SU-DHL-6 (cell line): ENCODE data around the gene TRAF2.

Experiments
- H2AFZ ChIP-seq: fragments of 200-600 bp; sonication (generic); 2 replicates; pipeline ENCODE4 v1.6.1; 2014; ENCODE audit warnings: low read depth, mild to moderate bottlenecking, moderate library complexity, mixed read lengths, antibody characterized with exemption, low read length; ENCODE audit not compliant: severe bottlenecking
- H3F3A ChIP-seq: fragments of 200-600 bp; shearing (Covaris generic); 2 replicates; pipeline ENCODE4 v1.6.0; 2016; ENCODE audit warnings: antibody characterized with exemption, mild to moderate bottlenecking; ENCODE audit not compliant: insufficient read depth
- H3K27ac ChIP-seq: fragments of 200-600 bp; sonication (generic); 2 replicates; pipeline ENCODE4 v1.5.1; 2016; ENCODE audit warnings: low read depth, mild to moderate bottlenecking, low read length, moderate library complexity, mixed read lengths
- H3K27me3 ChIP-seq: fragments of 200-600 bp; sonication (generic), shearing (Covaris generic); 2 replicates; pipeline ENCODE4 v1.6.0; 2014; ENCODE audit warnings: mild to moderate bottlenecking, low read length
- H3K36me3 ChIP-seq: fragments of 200-600 bp; sonication (generic); 2 replicates; pipeline ENCODE4 v1.6.1; 2014; ENCODE audit warnings: mild to moderate bottlenecking, low read length, mixed read lengths
- H3K4me2 ChIP-seq: fragments of 300-600, 200-600 bp; shearing (Covaris generic), sonication (generic); 2 replicates; pipeline ENCODE4 v1.6.0; 2014; ENCODE audit warnings: low read length, low read depth, mild to moderate bottlenecking; ENCODE audit not compliant: poor library complexity, severe bottlenecking
- H3K4me3 ChIP-seq: fragments of 200-600 bp; sonication (generic); 2 replicates; pipeline ENCODE4 v1.5.1; 2014; ENCODE audit warnings: antibody characterized with exemption, low read length, mild to moderate bottlenecking, mixed read lengths; ENCODE audit not compliant: insufficient read depth, poor library complexity, severe bottlenecking
- H3K79me2 ChIP-seq: fragments of 200-600 bp; sonication (generic); 2 replicates; pipeline ENCODE4 v1.6.1; 2014; ENCODE audit warnings: mild to moderate bottlenecking, low read length, moderate library complexity; ENCODE audit not compliant: insufficient read depth
- H3K9ac ChIP-seq: fragments of 200-600 bp; sonication (generic); 2 replicates; pipeline ENCODE4 v1.7.0; 2014; ENCODE audit warnings: mild to moderate bottlenecking, low read length
- H3K9me2 ChIP-seq: fragments of 200-600 bp; sonication (generic); replicated peaks from 2 replicates; pipeline ENCODE4 v1.6.1; 2014; ENCODE audit warnings: low read length; ENCODE audit not compliant: insufficient read depth
- H3K9me3 ChIP-seq: fragments of 200-600 bp; sonication (generic); 2 replicates; pipeline ENCODE4 v1.6.1; 2014; ENCODE audit warnings: low read length, mixed read lengths; ENCODE audit not compliant: insufficient read depth
- H4K20me1 ChIP-seq: fragments of 200-600 bp; sonication (generic); 2 replicates; pipeline ENCODE4 v1.6.1; 2014; ENCODE audit warnings: low read depth, mild to moderate bottlenecking, antibody characterized with exemption, low read length, moderate library complexity, mixed read lengths
- CTCF ChIP-seq: fragments of 200-600 bp; sonication (generic); IDR thresholded peaks from one replicate; pipeline ENCODE4 v1.5.1; 2017; ENCODE audit warnings: antibody characterized with exemption, mild to moderate bottlenecking, low read length, moderate library complexity; ENCODE audit not compliant: insufficient read depth, poor library complexity, severe bottlenecking
- EZH2phosphoT487 ChIP-seq: fragments of 200-600 bp; sonication (generic), shearing (Covaris generic); conservative IDR thresholded peaks from 2 replicates; pipeline ENCODE4 v1.6.1; 2018; ENCODE audit warnings: mild to moderate bottlenecking, antibody characterized with exemption, low read length, moderate library complexity, mixed read lengths

TRAF2 gene

GRCh38 chr9:136901516-136902258, 15.4 kb downstream of the TRAF2 start:
- H3F3A ChIP-seq: no peaks in the 10 kb centered on the region
- peaks cover 10% of the 10 kb centered on the region for H3K79me2 ChIP-seq
- H3K9ac ChIP-seq: no peak overlapping the region
- no peaks in the 10 kb centered on the region for H3K27me3 ChIP-seq
- H3K27ac ChIP-seq: no peak overlapping the region; the same call in 1 of the 2 replicates
- no peak for TF ChIP-seq EZH2phosphoT487
- TF ChIP-seq CTCF: no peak
- peaks cover 3% of the 10 kb centered on the region; the same call in 1 of the 2 replicates for H3K36me3 ChIP-seq
- H2AFZ ChIP-seq: no peak overlapping the region
- H4K20me1 ChIP-seq: no peaks in the 10 kb centered on the region
- H3K4me3 ChIP-seq: no peak overlapping the region
- no peaks in the 10 kb centered on the region for H3K9me2 ChIP-seq
- H3K4me2 ChIP-seq: no peak overlapping the region
- H3K9me3 ChIP-seq: no peaks in the 10 kb centered on the region

GRCh38 chr9:136902259-136902821, 16.0 kb downstream of the TRAF2 start:
- no peak for TF ChIP-seq CTCF
- no peak for TF ChIP-seq EZH2phosphoT487
- H3K27ac ChIP-seq: no peak overlapping the region; the same call in 1 of the 2 replicates
- H3K9me3 ChIP-seq: no peaks in the 10 kb centered on the region
- H2AFZ ChIP-seq: no peak overlapping the region
- H3K79me2 ChIP-seq: 0 out of 2 replicates have a peak, but pooled peaks cover 3% of the 10 kb centered on the region
- H3K9ac ChIP-seq: no peak overlapping the region
- no peaks in the 10 kb centered on the region for H3K27me3 ChIP-seq
- H3K4me3 ChIP-seq: no peak overlapping the region
- no peaks in the 10 kb centered on the region for H3K9me2 ChIP-seq
- no peaks in the 10 kb centered on the region for H4K20me1 ChIP-seq
- peaks cover 3% of the 10 kb centered on the region; the same call in 1 of the 2 replicates for H3K36me3 ChIP-seq
- no peak overlapping the region for H3K4me2 ChIP-seq
- no peaks in the 10 kb centered on the region for H3F3A ChIP-seq

- Histone ChIP-seq H3K9ac (no peak overlapping the region), H3F3A (no peaks in the 10 kb centered on the region), H3K27ac (no peak overlapping the region), H3K36me3 (peaks cover 3% of the 10 kb centered on the region; the same call in 1 of the 2 replicates), H3K79me2 (0 out of 2 replicates have a peak, but pooled peaks cover 3% of the 10 kb centered on the region), H3K4me2 (no peak overlapping the region), H3K4me3 (no peak overlapping the region), H3K27me3 (no peaks in the 10 kb centered on the region), H3K9me3 (no peaks in the 10 kb centered on the region), H3K9me2 (no peaks in the 10 kb centered on the region), H2AFZ (no peak overlapping the region), H4K20me1 (no peaks in the 10 kb centered on the region)
- TF ChIP-seq EZH2phosphoT487: no peak
- no peak for TF ChIP-seq CTCF
Measured at GRCh38 chr9:136903041-136903554, 16.8 kb downstream of the TRAF2 start.
